NOMO-1 treated with DMSO at 0.1 percent for 48 hours (cell line): ENCODE data around the gene TTC3.
"Not testable (repeated sequence)": the region's sequence is repeated elsewhere in the genome, so short reads cannot be mapped to it uniquely, and the experiment has no call there.

ENCODE experiments used
- DNase-seq: peaks from one replicate; lab custom pipeline; 2025; ENCODE audit not compliant: unreplicated experiment; lab: John Stamatoyannopoulos, UW

TTC3 gene

GRCh38 chr21:37143392-37143791 is 70.3 kb downstream of the TTC3 start:
- DNase-seq = not testable (repeated sequence)

GRCh38 chr21:37145635-37146111 is 72.6 kb downstream of the TTC3 start:
- DNase-seq = no peak

- no peak for DNase-seq
Measured at GRCh38 chr21:37146320-37147235, 73.5 kb downstream of the TTC3 start.

- DNase-seq = no peak
Measured at GRCh38 chr21:37149411-37149810, 76.4 kb downstream of the TTC3 start.

GRCh38 chr21:37153196-37153934 is 80.3 kb downstream of the TTC3 start:
- no peak for DNase-seq

GRCh38 chr21:37153935-37154350 is 80.9 kb downstream of the TTC3 start:
- DNase-seq = no peak

- no peak for DNase-seq
Measured at GRCh38 chr21:37155186-37155585, 82.1 kb downstream of the TTC3 start.

GRCh38 chr21:37157938-37158337 is 84.9 kb downstream of the TTC3 start:
- no peak for DNase-seq

- DNase-seq = no peak
Measured at GRCh38 chr21:37159053-37159776, 86.2 kb downstream of the TTC3 start.

- DNase-seq = no peak
Measured at GRCh38 chr21:37159949-37160348, 86.9 kb downstream of the TTC3 start.

GRCh38 chr21:37164742-37165141 is 91.7 kb downstream of the TTC3 start:
- DNase-seq = no peak

GRCh38 chr21:37165586-37165985 is 92.5 kb downstream of the TTC3 start:
- DNase-seq = peak; percentile 51

- no peak for DNase-seq
Measured at GRCh38 chr21:37166733-37167132, 93.7 kb downstream of the TTC3 start.

GRCh38 chr21:37168666-37169065 is 95.6 kb downstream of the TTC3 start:
- DNase-seq = no peak

GRCh38 chr21:37172646-37173045 is 99.6 kb downstream of the TTC3 start:
- DNase-seq = no peak

GRCh38 chr21:37176716-37177115 is 103.7 kb downstream of the TTC3 start:
- no peak for DNase-seq

GRCh38 chr21:37181059-37181458 is 108.0 kb downstream of the TTC3 start:
- DNase-seq = no peak

- no peak for DNase-seq
Measured at GRCh38 chr21:37182222-37182621, 109.2 kb downstream of the TTC3 start.

- DNase-seq = no peak
Measured at GRCh38 chr21:37183749-37184148, 110.7 kb downstream of the TTC3 start.

GRCh38 chr21:37184784-37185593 is 111.9 kb downstream of the TTC3 start:
- DNase-seq = no peak
